ENCODE results near the gene WDR27.

The WDR27 gene

GRCh38 chr6:169425628-169426370 is 276.0 kb downstream of the WDR27 start:
- no peak for TF ChIP-seq CTCF (conservative IDR thresholded peaks at IDR 0.05; ENCODE audit: low read length)
- no peak for TF ChIP-seq EZH2phosphoT487 (IDR thresholded peaks at IDR 0.05; ENCODE audit: borderline replicate concordance)
- Histone ChIP-seq H3K79me2 (ENCODE audit: insufficient read depth, low read length) (no peaks in the 10 kb centered on the region), H3K9ac (ENCODE audit: low read depth, low read length, poor library complexity, severe bottlenecking) (no peak overlapping the region), H3K27me3 (ENCODE audit: insufficient read depth, low read length, poor library complexity, severe bottlenecking) (no peaks in the 10 kb centered on the region), H3F3A (ENCODE audit: low read depth) (no peaks in the 10 kb centered on the region), H3K4me1 (ENCODE audit: insufficient read depth, low read length, poor library complexity, severe bottlenecking) (no peaks in the 10 kb centered on the region), H3K9me3 (ENCODE audit: insufficient read depth, low read depth, low read length) (peaks cover 35% of the 10 kb centered on the region; the same call in 1 of the 2 replicates), H4K20me1 (ENCODE audit: insufficient read depth, low read length, poor library complexity, severe bottlenecking) (no peaks in the 10 kb centered on the region), H2AFZ (ENCODE audit: low read length) (no peak overlapping the region), H3K9me2 (replicated peaks; ENCODE audit: low read depth, low read length) (no peaks in the 10 kb centered on the region), H3K4me3 (ENCODE audit: low read length, poor library complexity, severe bottlenecking) (no peak overlapping the region), H3K36me3 (ENCODE audit: insufficient read depth, low read length) (no peaks in the 10 kb centered on the region), H3K4me2 (ENCODE audit: low read depth, low read length, poor library complexity, severe bottlenecking) (no peak overlapping the region)

GRCh38 chr6:169424821-169425240 is 277.0 kb downstream of the WDR27 start:
- no peaks in the 10 kb centered on the region for H3K36me3 ChIP-seq (ENCODE audit: insufficient read depth, low read length)
- H3K4me3 ChIP-seq (ENCODE audit: low read length, poor library complexity, severe bottlenecking): no peak overlapping the region
- H3F3A ChIP-seq (ENCODE audit: low read depth): no peaks in the 10 kb centered on the region
- H2AFZ ChIP-seq (ENCODE audit: low read length): no peak overlapping the region
- peaks cover 27% of the 10 kb centered on the region; the same call in 1 of the 2 replicates for H3K9me3 ChIP-seq (ENCODE audit: insufficient read depth, low read depth, low read length)
- no peak for TF ChIP-seq EZH2phosphoT487 (IDR thresholded peaks at IDR 0.05; ENCODE audit: borderline replicate concordance)
- no peak for TF ChIP-seq CTCF (conservative IDR thresholded peaks at IDR 0.05; ENCODE audit: low read length)
- H3K4me1 ChIP-seq (ENCODE audit: insufficient read depth, low read length, poor library complexity, severe bottlenecking): no peaks in the 10 kb centered on the region
- H3K4me2 ChIP-seq (ENCODE audit: low read depth, low read length, poor library complexity, severe bottlenecking): no peak overlapping the region
- no peaks in the 10 kb centered on the region for H3K79me2 ChIP-seq (ENCODE audit: insufficient read depth, low read length)
- no peak overlapping the region for H3K9ac ChIP-seq (ENCODE audit: low read depth, low read length, poor library complexity, severe bottlenecking)
- no peaks in the 10 kb centered on the region for H4K20me1 ChIP-seq (ENCODE audit: insufficient read depth, low read length, poor library complexity, severe bottlenecking)
- H3K27me3 ChIP-seq (ENCODE audit: insufficient read depth, low read length, poor library complexity, severe bottlenecking): no peaks in the 10 kb centered on the region
- H3K9me2 ChIP-seq (replicated peaks; ENCODE audit: low read depth, low read length): no peaks in the 10 kb centered on the region

- Histone ChIP-seq H3K4me1 (ENCODE audit: insufficient read depth, low read length, poor library complexity, severe bottlenecking) (no peaks in the 10 kb centered on the region), H3K4me2 (ENCODE audit: low read depth, low read length, poor library complexity, severe bottlenecking) (no peak overlapping the region), H3K9ac (ENCODE audit: low read depth, low read length, poor library complexity, severe bottlenecking) (no peak overlapping the region), H3K36me3 (ENCODE audit: insufficient read depth, low read length) (no peaks in the 10 kb centered on the region), H3K79me2 (ENCODE audit: insufficient read depth, low read length) (no peaks in the 10 kb centered on the region), H2AFZ (ENCODE audit: low read length) (no peak overlapping the region), H3K27me3 (ENCODE audit: insufficient read depth, low read length, poor library complexity, severe bottlenecking) (no peaks in the 10 kb centered on the region), H3K4me3 (ENCODE audit: low read length, poor library complexity, severe bottlenecking) (no peak overlapping the region), H3F3A (ENCODE audit: low read depth) (no peaks in the 10 kb centered on the region), H3K9me2 (replicated peaks; ENCODE audit: low read depth, low read length) (no peaks in the 10 kb centered on the region), H4K20me1 (ENCODE audit: insufficient read depth, low read length, poor library complexity, severe bottlenecking) (no peaks in the 10 kb centered on the region), H3K9me3 (ENCODE audit: insufficient read depth, low read depth, low read length) (peaks cover 23% of the 10 kb centered on the region; the same call in 1 of the 2 replicates)
- TF ChIP-seq EZH2phosphoT487 (IDR thresholded peaks at IDR 0.05; ENCODE audit: borderline replicate concordance) (no peak), CTCF (conservative IDR thresholded peaks at IDR 0.05; ENCODE audit: low read length) (no peak)
Measured at GRCh38 chr6:169424149-169424804, 277.6 kb downstream of the WDR27 start.

Data from Loucy (cell line).